Esophagus squamous epithelium (tissue), 4 donors: ENCODE results near the gene CCDC85C.

Experiments used
- CTCF ChIP-seq, 6 experiments: fragments of 450-650 bp in 4 of 6; fragments of 200-600 bp in 2 of 6; sonication (generic) in 2 of 6; IDR thresholded peaks; one replicate each; pipeline ENCODE4 v1.5.1; 2016 to 2019; ENCODE audit warnings: antibody characterized with exemption in 6 of 6, mild to moderate bottlenecking in 4 of 6, moderate library complexity in 4 of 6
- POLR2A ChIP-seq, 4 donors: fragments of 450-650 bp; IDR thresholded peaks; one replicate each; pipeline ENCODE4 v1.6.1; 2017; ENCODE audit warnings: antibody characterized with exemption in 4 of 4, mild to moderate bottlenecking in 4 of 4, moderate library complexity in 3 of 4

- TF ChIP-seq CTCF (IDR thresholded peaks at IDR 0.05) (no peak), POLR2A (IDR thresholded peaks at IDR 0.05) (no peak)
These were observed 76.5 kb downstream of the CCDC85C start for GRCh38 chr14:99527427-99528076.
